ENCODE measurements around the gene PRAMEF12.

PRAMEF12 gene

DNA sequence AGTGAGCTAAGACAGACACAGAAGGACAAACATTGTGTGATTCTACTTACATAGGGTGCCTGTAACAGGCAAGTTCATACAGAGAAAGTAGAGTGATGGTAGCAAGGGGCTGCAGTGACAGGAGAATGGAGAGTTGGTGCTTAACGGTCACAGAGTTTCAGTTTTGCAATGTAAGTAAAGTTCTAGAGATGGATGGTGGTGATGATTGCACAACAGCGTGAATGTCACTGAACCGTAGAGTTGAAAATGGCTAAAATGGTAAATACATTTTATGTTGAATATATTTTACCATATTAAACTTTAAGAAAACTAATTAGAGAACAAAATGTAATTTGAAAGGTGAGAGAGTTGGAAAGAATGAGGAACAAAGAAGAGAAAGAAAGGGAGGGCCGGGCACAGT is 18.8 kb upstream of the PRAMEF12 start:
- TF ChIP-seq CTCF (IDR thresholded peaks at IDR 0.05; ENCODE audit: low read depth, low read length) = no peak
- Histone ChIP-seq H3K27ac (no peak overlapping the region), H3K36me3 (no peaks in the 10 kb centered on the region), H3K27me3 (ENCODE audit: insufficient read depth, low read depth, severe bottlenecking) (peaks cover 79% of the 10 kb centered on the region), H3K9me3 (ENCODE audit: severe bottlenecking) (no peaks in the 10 kb centered on the region), H3K4me3 (ENCODE audit: low read depth, low read length) (no peak overlapping the region)
- DNase-seq = no peak

GRCh38 chr1:12756273-12756672 is 17.3 kb upstream of the PRAMEF12 start:
- H3K27ac ChIP-seq = no peak overlapping the region
- peaks cover 86% of the 10 kb centered on the region for H3K27me3 ChIP-seq (ENCODE audit: insufficient read depth, low read depth, severe bottlenecking)
- no peaks in the 10 kb centered on the region for H3K36me3 ChIP-seq
- H3K4me3 ChIP-seq (ENCODE audit: low read depth, low read length) = no peak overlapping the region
- no peak for DNase-seq
- no peaks in the 10 kb centered on the region for H3K9me3 ChIP-seq (ENCODE audit: severe bottlenecking)
- TF ChIP-seq CTCF (IDR thresholded peaks at IDR 0.05; ENCODE audit: low read depth, low read length) = no peak

GRCh38 chr1:12756768-12757413 is 16.6 kb upstream of the PRAMEF12 start:
- H3K27ac ChIP-seq = no peak overlapping the region
- DNase-seq = no peak
- H3K4me3 ChIP-seq (ENCODE audit: low read depth, low read length) = no peak overlapping the region
- TF ChIP-seq CTCF (IDR thresholded peaks at IDR 0.05; ENCODE audit: low read depth, low read length) = no peak
- H3K36me3 ChIP-seq = no peaks in the 10 kb centered on the region
- H3K9me3 ChIP-seq (ENCODE audit: severe bottlenecking) = no peaks in the 10 kb centered on the region
- peaks cover 88% of the 10 kb centered on the region for H3K27me3 ChIP-seq (ENCODE audit: insufficient read depth, low read depth, severe bottlenecking)

GRCh38 chr1:12757836-12758235 is 15.7 kb upstream of the PRAMEF12 start:
- no peak for DNase-seq
- peaks cover 86% of the 10 kb centered on the region for H3K27me3 ChIP-seq (ENCODE audit: insufficient read depth, low read depth, severe bottlenecking)
- no peak for TF ChIP-seq CTCF (IDR thresholded peaks at IDR 0.05; ENCODE audit: low read depth, low read length)

DNA sequence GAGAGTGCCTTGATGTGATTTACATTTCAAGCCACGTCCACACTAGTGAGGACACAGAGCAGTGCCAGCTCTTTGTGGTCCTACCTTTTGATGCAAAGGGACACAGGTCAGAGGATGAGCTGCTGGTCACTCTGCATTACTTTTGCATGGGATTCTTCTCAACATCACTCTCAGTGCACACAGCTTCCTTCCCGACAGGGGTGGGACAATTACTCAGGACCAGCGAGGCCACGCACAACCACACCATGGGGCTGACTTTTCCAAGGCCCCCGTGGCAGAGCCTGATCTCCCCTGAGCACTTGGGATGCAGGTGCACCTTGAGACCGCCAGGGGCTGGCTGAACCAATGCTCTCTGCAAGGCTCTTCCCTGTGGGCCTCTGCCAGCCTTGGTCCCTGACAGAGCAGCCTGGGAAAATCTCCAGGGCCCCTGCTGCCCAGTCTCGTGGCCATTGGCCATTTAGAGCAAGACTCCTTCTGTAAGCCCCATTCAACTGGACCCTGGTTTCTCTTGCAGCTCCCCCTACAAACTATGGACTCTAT is 13.2 kb upstream of the PRAMEF12 start:
- peaks cover 85% of the 10 kb centered on the region for H3K27me3 ChIP-seq (ENCODE audit: insufficient read depth, low read depth, severe bottlenecking)
- no peaks in the 10 kb centered on the region for H3K9me3 ChIP-seq (ENCODE audit: severe bottlenecking)
- peak; percentile 59 for TF ChIP-seq CTCF (IDR thresholded peaks at IDR 0.05; ENCODE audit: low read depth, low read length)
- no peak overlapping the region for H3K4me3 ChIP-seq (ENCODE audit: low read depth, low read length)
- H3K27ac ChIP-seq = no peak overlapping the region
- no peaks in the 10 kb centered on the region for H3K36me3 ChIP-seq
- peak; percentile 12 for DNase-seq

More at GRCh38 chr1:12757836-12758235, 15.7 kb upstream of the PRAMEF12 start:
- no peak overlapping the region for H3K27ac ChIP-seq
- no peaks in the 10 kb centered on the region for H3K9me3 ChIP-seq (ENCODE audit: severe bottlenecking)
- H3K4me3 ChIP-seq (ENCODE audit: low read depth, low read length) = no peak overlapping the region
- no peaks in the 10 kb centered on the region for H3K36me3 ChIP-seq

- H3K9me3 ChIP-seq (ENCODE audit: severe bottlenecking) = no peaks in the 10 kb centered on the region
- no peak for DNase-seq
- no peak overlapping the region for H3K27ac ChIP-seq
- TF ChIP-seq CTCF (IDR thresholded peaks at IDR 0.05; ENCODE audit: low read depth, low read length) = no peak
- H3K4me3 ChIP-seq (ENCODE audit: low read depth, low read length) = no peak overlapping the region
- peaks cover 82% of the 10 kb centered on the region for H3K27me3 ChIP-seq (ENCODE audit: insufficient read depth, low read depth, severe bottlenecking)
- no peaks in the 10 kb centered on the region for H3K36me3 ChIP-seq
These were observed 11.8 kb upstream of the PRAMEF12 start for GRCh38 chr1:12761781-12762180.

Measured in WERI-Rb-1 (cell line).